ENCODE data around the gene GSK3A. TPM values are rescaled to one million over a fixed set of nuclear protein-coding genes. Genes with fewer than 3 reads are reported as not detected.
A peak's percentile ranks its signal among the peaks of the same experiment; 100 is the strongest.

Gene GSK3A
- total RNA-seq, 1 donor from 2014 or later, result 54.4 TPM

DNA sequence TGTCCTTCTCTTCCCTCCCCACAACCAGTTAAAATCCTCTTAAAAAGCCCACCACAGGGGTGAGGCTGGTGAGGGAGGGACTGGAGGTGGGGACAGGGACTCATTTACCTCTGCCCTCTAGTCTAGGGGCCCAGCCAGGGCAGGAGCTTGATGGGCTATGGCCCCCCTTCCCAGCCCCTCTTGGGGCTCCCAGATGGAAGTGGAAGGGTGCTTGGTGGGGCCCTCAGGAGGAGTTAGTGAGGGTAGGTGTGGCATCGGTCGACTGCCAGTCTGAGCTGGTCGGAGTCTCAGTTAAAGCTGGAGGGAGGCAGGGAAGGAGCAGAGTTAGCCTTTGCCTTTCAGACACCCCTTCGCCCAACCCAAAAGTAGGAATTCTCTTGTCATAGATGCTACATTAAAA is 11.8 kb downstream of the GSK3A start:
- H3K4me3 Mint-ChIP-seq (ENCODE audit: unreplicated experiment), result no peak overlapping the region
- peaks cover 4% of the 10 kb centered on the region for H3K27me3 Mint-ChIP-seq (ENCODE audit: unreplicated experiment)
- peaks cover 36% of the 10 kb centered on the region for H3K36me3 Mint-ChIP-seq (ENCODE audit: low read depth, unreplicated experiment)
- no peak overlapping the region for H3K27ac Mint-ChIP-seq (ENCODE audit: unreplicated experiment)
- no peaks in the 10 kb centered on the region for H3K9me3 Mint-ChIP-seq (ENCODE audit: unreplicated experiment)
- TF ChIP-seq, protein P1, sequence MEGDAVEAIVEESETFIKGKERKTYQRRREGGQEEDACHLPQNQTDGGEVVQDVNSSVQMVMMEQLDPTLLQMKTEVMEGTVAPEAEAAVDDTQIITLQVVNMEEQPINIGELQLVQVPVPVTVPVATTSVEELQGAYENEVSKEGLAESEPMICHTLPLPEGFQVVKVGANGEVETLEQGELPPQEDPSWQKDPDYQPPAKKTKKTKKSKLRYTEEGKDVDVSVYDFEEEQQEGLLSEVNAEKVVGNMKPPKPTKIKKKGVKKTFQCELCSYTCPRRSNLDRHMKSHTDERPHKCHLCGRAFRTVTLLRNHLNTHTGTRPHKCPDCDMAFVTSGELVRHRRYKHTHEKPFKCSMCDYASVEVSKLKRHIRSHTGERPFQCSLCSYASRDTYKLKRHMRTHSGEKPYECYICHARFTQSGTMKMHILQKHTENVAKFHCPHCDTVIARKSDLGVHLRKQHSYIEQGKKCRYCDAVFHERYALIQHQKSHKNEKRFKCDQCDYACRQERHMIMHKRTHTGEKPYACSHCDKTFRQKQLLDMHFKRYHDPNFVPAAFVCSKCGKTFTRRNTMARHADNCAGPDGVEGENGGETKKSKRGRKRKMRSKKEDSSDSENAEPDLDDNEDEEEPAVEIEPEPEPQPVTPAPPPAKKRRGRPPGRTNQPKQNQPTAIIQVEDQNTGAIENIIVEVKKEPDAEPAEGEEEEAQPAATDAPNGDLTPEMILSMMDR (IDR thresholded peaks at IDR 0.05; ENCODE audit: unreplicated experiment), result no peak
- DNase-seq (ENCODE audit: low spot score), result no peak
- H3K4me1 Mint-ChIP-seq (ENCODE audit: unreplicated experiment), result peaks cover 4% of the 10 kb centered on the region

DNA sequence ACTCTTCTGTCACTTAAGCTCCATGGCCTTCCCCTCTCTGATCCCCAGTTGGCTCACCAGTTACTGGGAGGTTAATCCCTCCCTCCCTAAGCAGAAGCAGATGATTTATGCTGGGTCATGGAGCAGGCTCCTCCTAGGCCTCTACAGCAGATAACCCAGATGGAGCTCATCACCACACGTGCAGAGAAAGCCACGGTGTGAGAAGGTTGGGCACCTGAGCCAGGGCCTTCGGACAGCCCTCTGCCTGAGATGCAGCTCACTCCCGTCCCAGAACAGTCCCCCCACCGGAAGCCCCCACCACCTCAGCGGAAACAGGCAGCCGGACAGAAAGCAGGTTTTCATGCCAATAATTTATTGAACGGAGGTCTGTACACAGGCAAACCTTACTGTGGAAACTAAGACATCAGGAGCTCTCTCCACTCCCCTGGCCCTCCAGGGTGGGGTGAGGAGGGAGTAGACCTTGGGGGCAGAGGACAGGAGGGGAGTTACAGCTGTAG is 12.5 kb downstream of the GSK3A start:
- no peak overlapping the region for H3K27ac Mint-ChIP-seq (ENCODE audit: unreplicated experiment)
- no peak for DNase-seq (ENCODE audit: low spot score)
- TF ChIP-seq, protein P1 (IDR thresholded peaks at IDR 0.05; ENCODE audit: unreplicated experiment), result no peak
- peaks cover 5% of the 10 kb centered on the region for H3K27me3 Mint-ChIP-seq (ENCODE audit: unreplicated experiment)
- H3K4me3 Mint-ChIP-seq (ENCODE audit: unreplicated experiment), result peak overlapping the region; percentile 51
- no peaks in the 10 kb centered on the region for H3K9me3 Mint-ChIP-seq (ENCODE audit: unreplicated experiment)
- H3K36me3 Mint-ChIP-seq (ENCODE audit: low read depth, unreplicated experiment), result peaks cover 38% of the 10 kb centered on the region
- H3K4me1 Mint-ChIP-seq (ENCODE audit: unreplicated experiment), result peaks cover 4% of the 10 kb centered on the region

DNA sequence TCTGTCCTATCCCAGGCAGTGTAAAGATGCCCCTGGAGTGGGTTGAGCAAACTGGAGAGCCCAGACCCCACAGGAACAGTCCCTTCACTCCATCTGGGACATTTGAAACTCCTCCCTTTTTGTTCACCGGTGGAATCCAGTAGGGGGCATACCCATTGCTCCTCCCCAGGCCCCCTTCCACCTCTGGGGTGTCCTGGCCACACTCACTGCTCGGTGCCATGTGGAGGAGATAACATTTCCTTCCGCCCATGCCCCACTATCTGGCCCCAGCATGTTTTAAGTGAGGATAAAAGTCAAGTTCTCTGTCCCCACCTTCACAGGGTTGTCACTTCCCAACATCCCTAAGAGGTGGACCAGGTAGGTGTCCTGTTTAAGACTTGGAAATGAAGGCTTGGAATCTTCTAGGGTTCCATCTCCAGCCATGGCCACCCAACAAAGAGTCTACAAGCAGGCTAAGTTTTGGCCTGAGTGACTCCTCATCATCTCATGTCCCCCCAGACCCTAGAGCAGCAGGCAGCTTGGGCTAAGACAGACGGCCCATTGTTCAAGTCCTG is 13.0 kb downstream of the GSK3A start:
- peaks cover 40% of the 10 kb centered on the region for H3K36me3 Mint-ChIP-seq (ENCODE audit: low read depth, unreplicated experiment)

DNA sequence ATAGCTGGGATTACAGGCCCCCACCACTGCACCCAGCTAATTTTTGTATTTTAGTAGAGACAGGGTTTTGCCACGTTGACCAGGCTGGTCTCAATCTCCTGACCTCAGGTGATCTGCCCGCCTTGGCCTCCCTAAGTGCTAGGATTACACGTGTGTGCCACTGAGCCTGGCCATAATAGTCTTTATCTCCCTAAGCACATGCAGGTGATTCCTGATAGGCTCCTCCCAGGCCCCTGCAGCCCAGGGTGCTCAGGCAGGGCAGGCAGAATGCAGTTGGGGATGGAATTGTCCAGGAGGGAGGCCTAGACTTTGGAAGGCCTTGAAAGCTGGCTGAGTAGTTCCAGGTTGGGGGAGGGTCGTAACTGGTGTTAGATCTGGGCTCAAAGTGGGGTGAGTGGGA is 13.8 kb downstream of the GSK3A start:
- H3K9me3 Mint-ChIP-seq (ENCODE audit: unreplicated experiment), result no peaks in the 10 kb centered on the region
- peaks cover 38% of the 10 kb centered on the region for H3K36me3 Mint-ChIP-seq (ENCODE audit: low read depth, unreplicated experiment)
- no peak overlapping the region for H3K4me3 Mint-ChIP-seq (ENCODE audit: unreplicated experiment)
- H3K27ac Mint-ChIP-seq (ENCODE audit: unreplicated experiment), result no peak overlapping the region
- DNase-seq (ENCODE audit: low spot score), result no peak
- H3K4me1 Mint-ChIP-seq (ENCODE audit: unreplicated experiment), result peaks cover 4% of the 10 kb centered on the region
- H3K27me3 Mint-ChIP-seq (ENCODE audit: unreplicated experiment), result peaks cover 6% of the 10 kb centered on the region
- TF ChIP-seq, protein P1 (IDR thresholded peaks at IDR 0.05; ENCODE audit: unreplicated experiment), result no peak

More for the DNA sequence above, 13.0 kb downstream of the GSK3A start:
- Mint-ChIP-seq H3K27me3 (ENCODE audit: unreplicated experiment) (peaks cover 6% of the 10 kb centered on the region), H3K9me3 (ENCODE audit: unreplicated experiment) (no peaks in the 10 kb centered on the region), H3K4me3 (ENCODE audit: unreplicated experiment) (peak overlapping the region; percentile 51), H3K27ac (ENCODE audit: unreplicated experiment) (no peak overlapping the region), H3K4me1 (ENCODE audit: unreplicated experiment) (peaks cover 4% of the 10 kb centered on the region)
- TF ChIP-seq, protein P1 (IDR thresholded peaks at IDR 0.05; ENCODE audit: unreplicated experiment), result no peak
- DNase-seq (ENCODE audit: low spot score), result no peak

DNA sequence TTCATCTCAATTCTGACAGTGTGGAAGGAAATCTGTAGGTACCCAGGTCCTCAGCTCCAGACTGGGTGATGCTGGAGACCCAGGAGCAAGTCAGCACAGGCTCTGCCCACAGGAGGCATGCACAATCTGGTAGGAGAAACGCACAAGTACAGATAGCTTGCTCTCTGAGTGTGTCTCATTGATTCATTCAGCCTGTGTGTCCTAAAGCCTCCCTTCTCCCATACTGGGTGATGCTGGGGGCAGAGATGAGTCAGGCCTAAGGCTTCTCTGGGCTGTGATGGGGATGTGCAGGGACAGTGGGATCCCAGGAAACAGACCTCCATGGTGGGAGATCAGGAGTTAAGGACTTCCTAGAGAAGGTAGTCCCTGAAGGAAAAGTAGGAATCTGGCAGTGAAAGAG is 15.5 kb downstream of the GSK3A start:
- no peaks in the 10 kb centered on the region for H3K9me3 Mint-ChIP-seq (ENCODE audit: unreplicated experiment)
- DNase-seq (ENCODE audit: low spot score), result no peak
- TF ChIP-seq, protein P1 (IDR thresholded peaks at IDR 0.05; ENCODE audit: unreplicated experiment), result no peak
- H3K4me3 Mint-ChIP-seq (ENCODE audit: unreplicated experiment), result peak overlapping the region; percentile 60
- H3K4me1 Mint-ChIP-seq (ENCODE audit: unreplicated experiment), result peaks cover 4% of the 10 kb centered on the region
- peak overlapping the region; percentile 59 for H3K27ac Mint-ChIP-seq (ENCODE audit: unreplicated experiment)
- H3K36me3 Mint-ChIP-seq (ENCODE audit: low read depth, unreplicated experiment), result peaks cover 37% of the 10 kb centered on the region
- H3K27me3 Mint-ChIP-seq (ENCODE audit: unreplicated experiment), result peaks cover 9% of the 10 kb centered on the region
